OCI-LY7 (cell line): ENCODE data around the gene PES1. TPM values are rescaled to one million over a fixed set of nuclear protein-coding genes. Genes with fewer than 3 reads are reported as not detected.
"Not testable (repeated sequence)": the region's sequence is repeated elsewhere in the genome, so short reads cannot be mapped to it uniquely, and the experiment has no call there.

Source experiments
- BruUV-seq: library from RNA; stranded (reverse); fragments of 400-500 nt; replicated peaks from 2 replicates; lab custom pipeline; 2021; lab: Mats Ljungman, UMichigan
- CTCF ChIA-PET: fragments of 300-600 bp; sonication (Branson Sonifier 250); formaldehyde crosslinking; loops from one replicate; lab custom pipeline; 2022; ENCODE audit warnings: antibody characterized with exemption; ENCODE audit not compliant: unreplicated experiment; lab: Charles Lee
- POLR2A ChIA-PET: fragments of 300-600 bp; sonication (Branson Sonifier 250); formaldehyde crosslinking; loops from one replicate; lab custom pipeline; 2022; ENCODE audit warnings: antibody characterized with exemption; lab: Charles Lee
- DNase-seq: peaks from one replicate; pipeline ENCODE4 v3.0.0-alpha.2; 2015; ENCODE audit warnings: low spot score
- H2AFZ ChIP-seq: fragments of 200-600 bp; sonication (generic), shearing (Covaris generic); 2 replicates; pipeline ENCODE4 v1.6.1; 2014; ENCODE audit warnings: mild to moderate bottlenecking, antibody characterized with exemption, low read length, moderate library complexity
- H3K27ac ChIP-seq: fragments of 200-600 bp; sonication (generic); 2 replicates; pipeline ENCODE4 v1.5.1; 2014; ENCODE audit warnings: mixed run types, low read depth, mild to moderate bottlenecking, moderate library complexity, low read length, inconsistent platforms; ENCODE audit not compliant: poor library complexity, severe bottlenecking
- H3K36me3 ChIP-seq: fragments of 200-600 bp; sonication (generic); 2 replicates; pipeline ENCODE4 v1.6.1; 2014; ENCODE audit warnings: mild to moderate bottlenecking, antibody characterized with exemption, low read length, moderate library complexity, mixed read lengths; ENCODE audit not compliant: insufficient read depth
- H3K4me1 ChIP-seq: fragments of 200-600 bp; sonication (generic); 2 replicates; pipeline ENCODE4 v1.5.1; 2014; ENCODE audit warnings: mild to moderate bottlenecking, low read length; ENCODE audit not compliant: insufficient read depth, poor library complexity, severe bottlenecking
- H3K4me2 ChIP-seq: fragments of 200-600 bp; sonication (generic); 2 replicates; pipeline ENCODE4 v1.6.1; 2014; ENCODE audit warnings: mild to moderate bottlenecking, low read length
- H3K4me3 ChIP-seq: fragments of 200-600 bp; sonication (generic); 2 replicates; pipeline ENCODE4 v1.5.1; 2014; ENCODE audit warnings: mild to moderate bottlenecking, low read depth, low read length; ENCODE audit not compliant: poor library complexity, severe bottlenecking
- H3K79me2 ChIP-seq: fragments of 200-600 bp; sonication (generic); 2 replicates; pipeline ENCODE4 v1.6.1; 2016; ENCODE audit warnings: low read depth, mild to moderate bottlenecking, low read length, moderate library complexity, mixed read lengths; ENCODE audit not compliant: insufficient read depth
- H3K9me2 ChIP-seq: fragments of 200-600 bp; sonication (generic); 2 replicates; pipeline ENCODE4 v1.6.1; 2016; ENCODE audit warnings: mild to moderate bottlenecking, low read length, mixed read lengths; ENCODE audit not compliant: insufficient read depth
- H3K9me3 ChIP-seq: fragments of 200-600 bp; sonication (generic); 2 replicates; pipeline ENCODE4 v1.6.1; 2014; ENCODE audit warnings: mild to moderate bottlenecking, mixed run types, low read length, mixed read lengths
- H4K20me1 ChIP-seq: fragments of 200-600 bp; sonication (generic); 2 replicates; pipeline ENCODE4 v1.6.1; 2014; ENCODE audit warnings: mild to moderate bottlenecking, antibody characterized with exemption, low read length, moderate library complexity, mixed read lengths; ENCODE audit not compliant: insufficient read depth
- EZH2phosphoT487 ChIP-seq: fragments of 200-600 bp; sonication (generic); IDR thresholded peaks from 2 replicates; pipeline ENCODE4 v1.6.1; 2018; ENCODE audit warnings: low read depth, borderline replicate concordance, mild to moderate bottlenecking, mixed run types, antibody characterized with exemption, low read length, moderate library complexity, mixed read lengths
- intact Hi-C: fragments of 100-400 bp; cut with micrococcal nuclease; formaldehyde crosslinking; loops from one replicate; pipeline ENCODE4 v1.10.0; 2022; ENCODE audit not compliant: unreplicated experiment
- total RNA-seq, 2 experiments: library from RNA; depleted of rRNA in 1 of 2; stranded (reverse); fragments of >200 nt in 1 of 2; shearing (Covaris generic) in 1 of 2; gene quantifications; 2 replicates each; pipeline ENCODE4 v1.2.3, GENCODE V29; 2014 to 2022
- TF ChIP-seq, protein P1 (sequence below): fragments of 200-600 bp; sonication (generic); conservative IDR thresholded peaks from 2 replicates; pipeline ENCODE4 v1.5.1; 2014; ENCODE audit warnings: mild to moderate bottlenecking, antibody characterized with exemption, low read length, moderate library complexity, mixed read lengths

PES1 gene
- total RNA-seq, 2 experiments from 2014 or later = 78.2 to 107 TPM

DNA sequence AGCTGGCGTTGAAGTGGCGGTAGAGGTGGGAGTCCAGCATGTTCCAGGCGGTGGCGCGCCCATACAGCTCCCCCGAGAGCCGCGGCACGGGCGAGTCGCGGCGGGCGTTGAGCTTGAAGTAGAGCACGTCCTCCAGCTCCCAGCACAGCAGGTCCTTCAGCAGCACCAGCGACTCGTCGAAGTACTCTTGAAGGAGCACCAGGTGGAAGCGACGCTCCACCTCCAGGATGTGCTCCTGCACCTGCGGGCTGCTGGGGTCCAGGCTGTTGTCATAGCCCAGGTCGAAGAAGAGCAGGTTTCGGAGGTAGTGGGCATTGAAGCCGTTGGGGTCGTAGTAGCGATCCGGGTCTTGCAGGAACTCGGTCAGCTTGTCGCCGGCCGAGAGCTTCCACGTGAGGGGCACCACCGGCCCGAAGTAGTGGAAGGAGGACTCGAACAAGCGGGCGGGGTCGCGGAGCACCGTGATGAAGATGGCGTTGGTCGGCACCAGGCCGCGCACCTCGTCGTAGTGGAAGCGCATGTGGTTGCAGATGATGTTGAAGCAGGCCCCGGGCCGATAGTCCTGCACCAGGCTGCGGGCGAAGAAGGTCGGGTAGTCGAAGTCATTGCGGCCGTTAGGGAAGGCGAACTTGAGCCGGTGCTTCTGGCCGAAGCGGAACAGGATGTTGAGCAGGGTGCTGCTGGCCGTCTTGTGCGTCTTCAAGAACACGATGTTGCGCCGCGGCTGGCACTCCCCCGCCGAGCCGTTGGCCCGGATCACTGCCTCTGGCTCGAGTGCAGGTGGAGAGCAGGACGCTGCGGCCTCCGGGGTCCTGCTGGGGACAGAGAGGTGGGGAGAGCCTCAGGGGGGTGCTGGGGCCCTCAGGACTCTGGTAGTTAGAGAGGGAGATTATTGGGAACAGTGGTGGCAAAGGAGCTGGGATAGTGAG, 36.2 kb downstream of the PES1 start:
- Histone ChIP-seq H3K79me2 (no peaks in the 10 kb centered on the region), H3K9me2 (no peaks in the 10 kb centered on the region), H4K20me1 (no peaks in the 10 kb centered on the region), H3K27ac (no peak overlapping the region), H3K36me3 (no peaks in the 10 kb centered on the region), H3K4me1 (no peaks in the 10 kb centered on the region), H3K4me3 (no peak overlapping the region), H3K4me2 (no peak overlapping the region), H3K9me3 (no peaks in the 10 kb centered on the region), H2AFZ (no peak overlapping the region)
- no TSS peak for BruUV-seq
- TF ChIP-seq, protein P1, sequence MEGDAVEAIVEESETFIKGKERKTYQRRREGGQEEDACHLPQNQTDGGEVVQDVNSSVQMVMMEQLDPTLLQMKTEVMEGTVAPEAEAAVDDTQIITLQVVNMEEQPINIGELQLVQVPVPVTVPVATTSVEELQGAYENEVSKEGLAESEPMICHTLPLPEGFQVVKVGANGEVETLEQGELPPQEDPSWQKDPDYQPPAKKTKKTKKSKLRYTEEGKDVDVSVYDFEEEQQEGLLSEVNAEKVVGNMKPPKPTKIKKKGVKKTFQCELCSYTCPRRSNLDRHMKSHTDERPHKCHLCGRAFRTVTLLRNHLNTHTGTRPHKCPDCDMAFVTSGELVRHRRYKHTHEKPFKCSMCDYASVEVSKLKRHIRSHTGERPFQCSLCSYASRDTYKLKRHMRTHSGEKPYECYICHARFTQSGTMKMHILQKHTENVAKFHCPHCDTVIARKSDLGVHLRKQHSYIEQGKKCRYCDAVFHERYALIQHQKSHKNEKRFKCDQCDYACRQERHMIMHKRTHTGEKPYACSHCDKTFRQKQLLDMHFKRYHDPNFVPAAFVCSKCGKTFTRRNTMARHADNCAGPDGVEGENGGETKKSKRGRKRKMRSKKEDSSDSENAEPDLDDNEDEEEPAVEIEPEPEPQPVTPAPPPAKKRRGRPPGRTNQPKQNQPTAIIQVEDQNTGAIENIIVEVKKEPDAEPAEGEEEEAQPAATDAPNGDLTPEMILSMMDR = no peak
- TF ChIP-seq EZH2phosphoT487 = no peak
- POLR2A ChIA-PET = no interaction called here
- CTCF ChIA-PET = no interaction called here
- intact Hi-C loops = no loop called here
- no peak for DNase-seq

DNA sequence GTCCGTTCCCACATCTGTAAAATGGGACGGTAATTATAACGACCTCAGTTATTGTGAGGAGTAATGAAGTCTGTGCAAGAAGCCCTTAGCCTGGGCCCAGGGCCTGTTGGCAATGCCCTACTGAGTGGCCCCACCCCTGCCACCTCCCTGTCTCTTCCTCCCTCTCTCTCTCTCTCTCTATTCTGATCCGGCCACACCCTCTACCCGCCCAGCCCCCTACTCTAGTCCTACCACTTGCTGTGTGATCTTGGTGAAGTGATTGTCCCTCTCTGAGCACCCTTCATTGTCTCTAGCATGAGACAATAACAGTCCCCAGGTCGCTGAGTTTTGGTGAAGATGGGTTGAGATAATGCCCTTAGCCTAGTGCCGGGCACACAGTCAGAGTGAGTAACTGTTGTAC, 37.7 kb downstream of the PES1 start:
- H4K20me1 ChIP-seq = no peaks in the 10 kb centered on the region
- no peak for DNase-seq
- H3K4me3 ChIP-seq = no peak overlapping the region
- POLR2A ChIA-PET = no interaction called here
- H3K9me3 ChIP-seq = no peaks in the 10 kb centered on the region
- H2AFZ ChIP-seq = no peak overlapping the region
- H3K4me2 ChIP-seq = no peak overlapping the region
- intact Hi-C loops = no loop called here
- BruUV-seq = no TSS peak
- H3K27ac ChIP-seq = no peak overlapping the region
- H3K9me2 ChIP-seq = no peaks in the 10 kb centered on the region
- H3K79me2 ChIP-seq = no peaks in the 10 kb centered on the region
- H3K4me1 ChIP-seq = no peaks in the 10 kb centered on the region
- TF ChIP-seq, protein P1 = no peak
- no peak for TF ChIP-seq EZH2phosphoT487
- no peaks in the 10 kb centered on the region for H3K36me3 ChIP-seq
- CTCF ChIA-PET = no interaction called here

DNA sequence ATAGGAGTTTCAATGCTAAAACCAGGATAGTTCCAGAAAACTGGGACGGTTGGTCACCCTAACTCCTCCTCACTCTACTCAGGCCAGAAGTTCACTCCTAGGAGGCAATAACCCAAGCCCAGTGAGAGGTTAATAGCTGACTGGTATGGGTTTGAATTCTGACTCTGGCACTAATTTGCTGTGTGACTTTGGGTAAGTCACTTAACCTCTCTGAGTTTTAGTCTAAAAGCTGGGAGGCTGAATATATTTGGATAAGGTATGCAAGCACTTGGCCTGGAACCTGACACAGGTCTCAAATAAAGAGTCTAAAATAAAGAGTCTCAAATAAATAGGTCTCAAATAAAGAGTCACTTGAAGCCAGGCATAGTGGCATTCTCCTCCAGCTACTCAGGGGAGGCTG, 39.0 kb downstream of the PES1 start:
- H3K9me3 ChIP-seq = no peaks in the 10 kb centered on the region
- no TSS peak for BruUV-seq
- H3K4me2 ChIP-seq = no peak overlapping the region
- intact Hi-C loops = no loop called here
- H3K4me1 ChIP-seq = no peaks in the 10 kb centered on the region
- ChIA-PET CTCF (no interaction called here), POLR2A (no interaction called here)
- no peaks in the 10 kb centered on the region for H3K36me3 ChIP-seq
- H3K79me2 ChIP-seq = no peaks in the 10 kb centered on the region
- H4K20me1 ChIP-seq = no peaks in the 10 kb centered on the region
- no peak for DNase-seq
- TF ChIP-seq, protein P1 = no peak
- TF ChIP-seq EZH2phosphoT487 = no peak
- no peak overlapping the region for H3K27ac ChIP-seq
- no peak overlapping the region for H2AFZ ChIP-seq
- H3K4me3 ChIP-seq = no peak overlapping the region
- no peaks in the 10 kb centered on the region for H3K9me2 ChIP-seq

DNA sequence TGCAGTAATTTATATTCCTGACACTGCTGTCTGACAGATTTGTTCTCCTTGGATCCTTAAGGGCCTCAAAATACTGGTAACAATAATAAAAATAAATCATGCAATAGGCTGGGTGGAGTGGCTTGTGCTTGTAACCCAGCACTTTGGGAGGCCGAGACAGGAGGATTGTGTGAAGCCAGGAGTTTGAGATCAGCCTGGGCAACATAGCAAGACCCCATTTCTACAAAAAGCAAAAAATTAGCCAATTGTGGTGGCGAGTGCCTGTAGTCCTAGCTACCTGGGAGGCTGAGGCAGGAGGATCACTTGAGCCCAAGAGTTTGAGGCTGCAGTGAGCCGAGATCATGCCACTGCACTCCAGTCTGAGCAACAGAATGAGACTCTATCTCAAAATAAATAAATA, 39.9 kb downstream of the PES1 start:
- H4K20me1 ChIP-seq, CTCF ChIA-PET, BruUV-seq: not testable (repeated sequence)

More for the DNA sequence above, 39.9 kb downstream of the PES1 start:
- intact Hi-C loops, DNase-seq, H3K36me3 ChIP-seq, POLR2A ChIA-PET, H3K79me2 ChIP-seq, H3K27ac ChIP-seq, H2AFZ ChIP-seq, H3K9me2 ChIP-seq, H3K9me3 ChIP-seq, H3K4me3 ChIP-seq, H3K4me1 ChIP-seq, H3K4me2 ChIP-seq: not testable (repeated sequence)
